Measurements from ENCODE around the gene SDK2. TPM values are rescaled to one million over a fixed set of nuclear protein-coding genes. Genes with fewer than 3 reads are reported as not detected.

The SDK2 gene
- total RNA-seq, 1 donor from 2014 or later, result 1.0 TPM

DNA sequence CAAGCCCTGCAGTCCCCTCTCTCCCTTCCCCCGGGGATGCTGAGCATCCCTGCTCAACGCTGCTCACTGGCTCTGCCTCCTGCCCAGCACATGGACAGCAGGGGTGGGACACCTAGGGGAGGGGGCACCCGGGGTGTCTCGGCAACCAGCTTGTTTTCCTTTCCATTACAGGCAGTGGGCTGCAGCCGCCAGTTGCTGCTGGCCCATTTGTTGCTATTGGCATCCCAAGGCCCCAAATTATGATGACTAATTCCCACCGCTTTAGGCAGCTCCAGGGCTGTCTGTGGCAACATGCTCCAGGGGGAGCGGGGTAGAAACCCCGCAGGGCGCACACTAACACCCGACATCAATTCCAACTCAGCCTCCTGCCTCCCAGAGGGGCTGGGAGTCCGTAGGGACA is 4.9 kb downstream of the SDK2 start:
- intact Hi-C loops (cut with DNase I), result no loop called here
- DNase-seq (peak; percentile 6), ATAC-seq (ENCODE audit: poor library complexity) (no peak)

GRCh38 chr17:73638556-73638955 is 5.7 kb downstream of the SDK2 start:
- intact Hi-C loops (cut with DNase I), result no loop called here
- DNase-seq (no peak), ATAC-seq (ENCODE audit: poor library complexity) (no peak)

GRCh38 chr17:73637866-73638265 is 6.4 kb downstream of the SDK2 start:
- ATAC-seq (ENCODE audit: poor library complexity) (no peak), DNase-seq (peak; percentile 25)
- intact Hi-C loops (cut with DNase I), result no loop called here

GRCh38 chr17:73635101-73635817 is 9.0 kb downstream of the SDK2 start:
- ATAC-seq (ENCODE audit: poor library complexity) (no peak), DNase-seq (peak; percentile 21)
- intact Hi-C loops (cut with DNase I), result no loop called here

GRCh38 chr17:73634629-73635028 is 9.6 kb downstream of the SDK2 start:
- ATAC-seq (ENCODE audit: poor library complexity), result no peak
- intact Hi-C loops (cut with DNase I), result no loop called here
- DNase-seq, result no peak

DNA sequence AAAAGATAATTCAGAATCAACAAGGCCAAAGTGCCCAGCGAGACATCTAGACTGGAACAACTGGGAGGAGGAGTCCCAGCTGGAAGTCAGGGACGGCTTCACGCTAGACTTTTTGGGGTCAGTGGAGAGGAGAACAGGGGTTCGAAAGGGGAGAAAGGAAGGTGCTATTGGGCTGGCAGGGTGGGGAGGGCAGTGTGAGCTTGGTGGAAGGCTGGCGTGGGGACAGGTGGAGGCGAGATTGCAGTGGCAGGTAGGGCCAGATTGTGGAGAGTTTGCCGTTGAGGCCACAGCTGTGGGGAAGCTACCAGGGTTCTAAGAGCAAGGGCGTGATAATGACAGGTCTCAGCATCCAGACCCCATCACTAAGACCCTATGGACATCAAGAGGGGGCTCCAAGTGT is 10.5 kb downstream of the SDK2 start:
- ATAC-seq (ENCODE audit: poor library complexity) (no peak), DNase-seq (peak; percentile 20)
- intact Hi-C loops (cut with DNase I), result no loop called here

GRCh38 chr17:73632513-73632912 is 11.7 kb downstream of the SDK2 start:
- DNase-seq, result no peak
- ATAC-seq (ENCODE audit: poor library complexity), result no peak
- intact Hi-C loops (cut with DNase I), result no loop called here

GRCh38 chr17:73630965-73631595 is 13.2 kb downstream of the SDK2 start:
- intact Hi-C loops (cut with DNase I), result no loop called here
- DNase-seq (peak; percentile 24), ATAC-seq (ENCODE audit: poor library complexity) (no peak)

- intact Hi-C loops (cut with DNase I), result no loop called here
- DNase-seq (peak; percentile 13), ATAC-seq (ENCODE audit: poor library complexity) (no peak)
Measured at GRCh38 chr17:73630531-73630930, 13.7 kb downstream of the SDK2 start.

DNA sequence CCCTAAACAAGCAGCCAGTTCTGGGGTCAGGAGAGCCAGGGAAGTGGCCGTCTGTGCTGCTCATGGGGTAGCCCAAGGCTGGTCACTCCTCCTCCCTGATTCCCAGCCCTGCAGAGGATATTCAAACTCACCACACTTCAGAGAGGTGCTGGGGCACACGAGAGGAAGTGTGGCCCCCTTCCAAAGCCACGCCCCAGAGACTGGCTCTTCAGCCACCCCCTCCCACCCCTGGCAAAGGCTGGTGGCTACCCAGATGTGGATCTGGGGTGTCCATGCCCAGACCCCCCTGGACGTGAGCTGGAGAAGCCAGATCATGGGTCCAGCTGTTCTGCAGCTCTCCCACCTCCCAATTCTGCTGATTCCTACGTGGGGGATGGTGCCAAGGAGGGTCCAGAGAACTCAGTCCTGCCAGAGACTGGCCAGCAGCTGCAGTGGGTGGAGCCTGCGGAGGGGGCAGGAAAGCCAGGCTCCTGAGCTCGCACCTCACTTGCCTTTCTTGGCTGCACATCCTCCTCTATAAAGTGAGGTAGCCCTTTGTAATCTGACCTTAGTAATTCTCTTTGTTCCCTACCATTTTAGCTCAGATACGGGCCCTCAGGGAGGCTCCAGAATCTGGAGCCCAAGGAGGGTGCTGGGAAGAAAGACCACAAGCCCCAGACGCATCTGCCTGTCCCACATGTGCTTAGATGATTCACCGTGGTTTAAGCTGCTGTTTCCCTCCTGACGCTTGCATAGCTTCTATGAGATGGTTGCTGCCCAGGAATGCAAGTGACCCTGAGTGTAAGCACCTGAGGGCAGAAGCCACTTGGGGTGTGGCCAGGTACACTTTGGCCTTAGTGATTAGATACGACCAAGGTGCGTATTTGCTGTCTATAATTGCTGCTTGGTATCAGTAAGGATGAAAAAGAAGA is 15.3 kb downstream of the SDK2 start:
- ATAC-seq (ENCODE audit: poor library complexity), result no peak
- intact Hi-C loops (cut with DNase I), result no loop called here

DNA sequence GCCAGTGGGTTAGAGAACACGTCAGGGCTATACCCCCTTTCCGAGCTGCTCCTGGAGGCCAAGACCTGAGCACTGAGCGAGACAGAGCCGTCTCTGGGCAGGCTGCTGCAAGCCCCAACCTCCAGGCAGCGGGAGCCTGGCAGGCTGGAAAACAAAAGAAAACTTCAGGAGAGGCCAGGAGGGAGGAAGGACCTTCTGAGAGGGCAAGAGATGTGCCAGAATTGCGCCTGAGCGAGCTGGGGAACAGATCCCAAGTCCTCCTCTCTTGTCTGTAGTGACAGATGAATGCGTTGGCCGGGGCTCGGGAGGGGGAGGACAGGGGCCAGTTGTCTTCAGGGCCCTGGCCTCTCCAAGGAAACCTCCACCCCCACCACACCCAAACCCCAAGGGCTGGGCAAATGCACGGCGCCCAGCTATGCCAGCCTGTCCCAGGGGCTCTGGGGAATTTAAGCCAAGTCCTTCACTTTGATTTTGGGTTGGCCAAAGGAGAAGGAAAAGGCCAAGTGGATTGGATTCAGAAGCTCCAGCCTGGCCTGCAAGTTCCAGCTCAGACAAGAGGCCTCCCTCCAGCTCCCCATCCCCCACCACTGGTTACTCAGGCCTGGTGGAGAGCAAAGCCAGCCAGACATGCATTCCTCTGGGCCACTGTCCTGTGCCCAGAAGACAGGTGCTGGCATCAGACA is 18.1 kb downstream of the SDK2 start:
- peak; percentile 51 for DNase-seq
- intact Hi-C loops (cut with DNase I), result no loop called here
- peak; percentile 84 for ATAC-seq (ENCODE audit: poor library complexity)

More for the DNA sequence above, 15.3 kb downstream of the SDK2 start:
- DNase-seq, result peak; percentile 24

DNA sequence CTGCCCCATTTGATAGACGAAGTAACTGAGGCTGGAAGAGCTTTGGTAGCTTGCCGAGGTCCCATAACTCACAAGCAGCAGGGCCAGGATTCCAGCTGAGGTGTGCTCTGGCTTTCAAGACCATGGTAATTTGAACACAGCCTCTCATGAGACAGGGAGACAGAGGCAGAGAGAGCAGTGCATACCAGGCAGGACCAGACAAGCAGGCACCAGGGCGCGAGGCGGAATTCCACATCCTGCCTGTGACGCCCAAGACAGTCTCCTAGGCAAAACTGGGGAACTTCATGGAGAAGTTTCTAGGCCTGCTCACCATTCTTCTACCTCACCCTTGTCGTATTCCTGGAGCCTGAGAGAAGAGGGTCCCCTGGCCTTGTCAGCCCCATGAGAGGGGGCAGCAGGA is 19.2 kb downstream of the SDK2 start:
- DNase-seq (peak; percentile 13), ATAC-seq (ENCODE audit: poor library complexity) (no peak)
- intact Hi-C loops (cut with DNase I), result no loop called here

DNA sequence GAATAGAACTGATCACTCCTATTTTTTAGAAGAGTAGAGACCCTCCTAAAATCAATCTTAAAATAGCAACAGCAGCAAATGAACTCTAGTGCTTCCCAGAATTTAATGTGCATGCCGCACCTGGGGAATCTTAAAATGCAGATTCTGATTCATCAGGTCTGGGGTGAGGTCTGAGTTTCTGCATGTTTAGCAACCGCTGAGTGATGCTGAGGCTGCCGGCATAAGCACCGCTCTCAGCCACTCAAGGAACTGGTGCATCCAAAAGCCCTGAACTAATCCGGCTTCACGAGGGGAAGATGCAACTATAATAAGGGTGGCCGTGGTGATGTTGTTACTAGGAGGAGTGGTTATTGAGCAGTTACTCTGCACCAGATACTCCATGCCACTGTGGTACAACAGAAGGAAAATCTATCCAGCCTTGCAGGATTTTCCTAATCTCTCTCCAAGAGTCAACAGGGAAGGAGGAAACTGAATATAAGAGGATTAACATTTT is 19.7 kb downstream of the SDK2 start:
- ATAC-seq (ENCODE audit: poor library complexity) (no peak), DNase-seq (no peak)
- intact Hi-C loops (cut with DNase I), result no loop called here

DNA sequence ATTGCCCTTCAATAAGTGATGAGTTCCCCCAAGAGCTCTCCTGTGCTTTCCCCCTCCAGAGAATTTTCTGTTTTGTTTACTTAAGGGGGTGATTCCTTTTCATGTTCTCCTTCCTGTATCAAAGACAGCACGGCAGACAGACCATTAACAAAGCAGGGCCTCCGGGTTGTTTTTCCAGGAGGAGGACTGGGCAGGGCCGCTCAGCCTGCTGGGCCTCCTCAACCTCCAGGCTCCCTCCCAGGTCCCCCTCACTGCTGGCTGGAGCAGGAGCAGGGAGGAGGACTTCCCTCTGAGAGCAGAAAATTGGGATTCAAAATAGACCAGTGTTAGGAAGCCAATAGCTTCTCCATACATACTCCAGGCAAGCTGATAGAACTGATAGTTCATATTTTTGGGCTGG is 20.4 kb downstream of the SDK2 start:
- intact Hi-C loops (cut with DNase I), result no loop called here
- ATAC-seq (ENCODE audit: poor library complexity) (no peak), DNase-seq (peak; percentile 13)

GRCh38 chr17:73623247-73623646 is 21.0 kb downstream of the SDK2 start:
- DNase-seq, result peak; percentile 2
- intact Hi-C loops (cut with DNase I), result no loop called here

GRCh38 chr17:73622381-73622780 is 21.9 kb downstream of the SDK2 start:
- DNase-seq (no peak), ATAC-seq (ENCODE audit: poor library complexity) (no peak)
- intact Hi-C loops (cut with DNase I), result no loop called here

More at GRCh38 chr17:73623247-73623646, 21.0 kb downstream of the SDK2 start:
- no peak for ATAC-seq (ENCODE audit: poor library complexity)

DNA sequence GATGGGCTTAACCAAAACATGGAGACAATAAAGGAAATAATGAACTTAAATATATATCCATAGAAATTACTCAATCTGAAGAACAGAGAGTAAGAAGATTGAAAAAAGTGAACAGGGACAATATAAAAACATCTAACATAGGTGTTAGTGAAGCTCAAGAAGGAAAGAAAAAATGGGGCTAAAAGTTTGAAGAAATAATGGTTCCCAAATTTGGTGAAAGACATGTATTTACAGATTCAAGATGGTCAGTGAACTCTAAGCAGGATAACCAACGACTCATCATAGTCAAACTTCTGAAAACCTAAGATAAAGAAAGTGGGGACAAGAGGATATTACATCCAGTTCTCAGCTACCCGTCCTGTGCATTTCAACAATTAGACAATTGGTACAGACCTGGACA is 22.6 kb downstream of the SDK2 start:
- DNase-seq (no peak), ATAC-seq (ENCODE audit: poor library complexity) (no peak)
- intact Hi-C loops (cut with DNase I), result no loop called here

DNA sequence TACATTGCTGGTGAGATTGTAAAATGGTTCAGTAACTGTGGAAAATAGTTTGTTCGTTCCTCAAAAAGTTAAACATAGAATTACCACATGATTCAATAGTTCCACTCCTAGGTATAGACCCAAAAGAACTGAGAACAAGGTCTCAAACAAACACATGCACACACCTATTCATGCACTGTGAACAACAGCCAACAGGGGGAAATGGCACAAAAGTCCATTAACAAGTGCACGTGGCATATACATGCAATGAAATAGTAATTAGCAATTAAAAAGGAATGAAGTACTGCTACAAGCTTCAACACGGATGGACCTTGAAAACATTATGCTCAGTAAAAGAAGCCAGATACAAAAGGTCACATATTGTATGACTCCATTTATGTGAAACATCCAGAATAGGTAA is 23.8 kb downstream of the SDK2 start:
- ATAC-seq (ENCODE audit: poor library complexity), result no peak
- intact Hi-C loops (cut with DNase I), result no loop called here
- no peak for DNase-seq

DNA sequence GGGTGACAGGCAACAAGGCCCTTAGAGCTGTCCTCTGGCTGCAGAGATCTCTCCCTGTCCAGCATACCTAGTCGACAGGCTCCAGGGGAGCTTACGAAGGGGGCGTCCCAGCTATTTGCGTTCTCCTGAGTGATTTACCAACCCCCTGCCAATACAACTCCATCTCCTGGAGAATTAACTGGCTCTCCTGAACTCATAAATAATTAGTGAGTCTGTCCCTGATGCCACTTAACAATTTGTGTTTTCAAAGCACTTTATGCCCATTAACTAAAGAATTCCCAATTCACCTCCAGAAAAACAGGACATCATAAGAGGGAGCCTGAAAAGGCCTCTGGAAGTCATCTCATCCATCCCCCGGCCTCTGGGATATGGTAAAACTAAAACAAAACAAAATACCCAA is 26.7 kb downstream of the SDK2 start:
- DNase-seq (no peak), ATAC-seq (ENCODE audit: poor library complexity) (no peak)
- intact Hi-C loops (cut with DNase I), result no loop called here
